ENCODE results near the gene SELENOS.
A peak's percentile ranks its signal among the peaks of the same experiment; 100 is the strongest.

SELENOS gene, protein sequence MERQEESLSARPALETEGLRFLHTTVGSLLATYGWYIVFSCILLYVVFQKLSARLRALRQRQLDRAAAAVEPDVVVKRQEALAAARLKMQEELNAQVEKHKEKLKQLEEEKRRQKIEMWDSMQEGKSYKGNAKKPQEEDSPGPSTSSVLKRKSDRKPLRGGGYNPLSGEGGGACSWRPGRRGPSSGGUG

DNA sequence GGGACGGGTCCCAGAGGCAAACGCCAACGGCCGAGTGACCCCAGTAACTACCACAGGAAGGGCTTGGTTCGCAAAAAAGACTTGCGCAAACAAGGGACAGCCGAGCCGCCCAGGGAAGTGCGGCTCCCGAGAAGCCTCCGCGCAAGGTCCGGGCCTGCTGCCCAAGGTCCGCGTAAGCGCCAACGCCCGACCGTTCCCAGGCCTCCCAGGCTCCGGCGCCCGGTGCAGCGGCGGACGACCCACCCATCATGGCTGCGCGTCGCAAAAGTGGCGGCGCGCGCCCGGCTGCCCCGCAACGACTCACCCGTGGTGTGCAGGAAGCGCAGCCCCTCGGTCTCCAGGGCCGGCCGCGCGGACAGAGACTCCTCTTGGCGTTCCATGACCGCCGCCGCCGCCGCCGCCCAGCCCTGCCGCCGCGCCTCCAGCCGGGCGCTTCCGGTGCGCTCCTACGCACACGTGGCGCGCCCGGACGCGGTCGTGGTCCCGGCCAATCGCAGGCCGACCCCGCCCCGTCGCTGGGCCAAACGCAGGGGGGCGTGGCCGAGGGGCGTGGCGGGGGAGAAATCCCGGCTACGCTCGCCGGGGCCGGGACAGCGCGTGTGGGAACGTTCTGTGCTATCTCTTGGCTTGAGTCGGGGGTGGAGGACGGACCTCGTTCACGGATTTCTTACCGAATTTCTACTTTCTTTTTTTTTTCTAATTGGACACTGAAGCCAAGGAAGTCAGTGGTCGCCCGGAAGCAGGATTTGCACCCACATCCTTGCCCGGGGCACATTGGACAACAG lies at the start of gene SELENOS:
SELENOS (minus strand) TSS at position 448 of the 785 bp plus-strand sequence; CDS start at position 380, 68 bp downstream.
- DNase-seq, result peak; percentile 89

DNA sequence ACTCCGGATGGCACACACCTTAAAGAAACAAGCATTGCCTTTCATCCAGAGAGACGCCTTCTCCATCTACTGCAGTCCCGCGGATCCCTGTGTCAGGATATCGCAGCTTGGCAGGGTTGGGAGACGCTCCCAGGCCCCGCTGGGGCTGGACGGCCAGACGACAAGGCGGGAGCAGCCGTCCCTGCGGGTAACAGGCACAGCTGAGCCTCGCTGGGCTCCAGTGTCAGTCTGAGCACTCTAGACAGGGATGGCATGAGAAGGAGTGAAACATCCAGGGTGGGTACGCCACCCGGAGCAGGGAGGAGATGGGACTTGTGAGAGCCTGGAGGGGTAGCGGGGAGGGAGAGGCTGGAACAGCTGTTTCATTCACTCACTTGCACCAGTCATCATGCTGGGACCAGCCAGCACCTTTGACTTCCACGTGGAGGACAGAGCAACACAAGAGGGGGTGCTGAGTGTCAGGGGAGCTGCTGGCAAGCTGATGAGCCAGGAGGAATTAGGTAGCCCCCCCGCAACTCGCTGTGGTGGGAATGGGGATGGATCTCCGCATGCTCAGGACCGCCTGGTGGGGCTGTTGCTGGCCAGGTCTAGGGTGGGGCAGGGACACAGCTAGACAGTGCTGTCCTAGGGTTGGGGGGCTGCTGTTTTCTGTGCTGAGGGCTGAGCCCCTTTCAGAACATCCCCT lies 49.3 kb upstream of the SELENOS start:
- no peak for DNase-seq

DNA sequence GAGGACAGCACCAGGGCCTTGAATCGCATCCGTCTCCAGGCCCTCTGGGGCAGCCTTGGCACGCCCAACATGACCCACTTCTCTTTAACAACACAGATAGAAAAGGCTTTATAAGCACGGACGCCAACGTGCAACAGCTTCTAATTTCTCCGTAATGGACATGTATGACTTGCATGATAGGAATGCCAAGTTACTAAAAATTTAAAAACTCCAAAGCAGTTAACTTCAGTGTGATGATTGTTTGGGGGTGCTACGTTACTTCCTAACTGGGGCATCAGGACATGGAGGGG lies 48.7 kb upstream of the SELENOS start:
- DNase-seq, result no peak

DNA sequence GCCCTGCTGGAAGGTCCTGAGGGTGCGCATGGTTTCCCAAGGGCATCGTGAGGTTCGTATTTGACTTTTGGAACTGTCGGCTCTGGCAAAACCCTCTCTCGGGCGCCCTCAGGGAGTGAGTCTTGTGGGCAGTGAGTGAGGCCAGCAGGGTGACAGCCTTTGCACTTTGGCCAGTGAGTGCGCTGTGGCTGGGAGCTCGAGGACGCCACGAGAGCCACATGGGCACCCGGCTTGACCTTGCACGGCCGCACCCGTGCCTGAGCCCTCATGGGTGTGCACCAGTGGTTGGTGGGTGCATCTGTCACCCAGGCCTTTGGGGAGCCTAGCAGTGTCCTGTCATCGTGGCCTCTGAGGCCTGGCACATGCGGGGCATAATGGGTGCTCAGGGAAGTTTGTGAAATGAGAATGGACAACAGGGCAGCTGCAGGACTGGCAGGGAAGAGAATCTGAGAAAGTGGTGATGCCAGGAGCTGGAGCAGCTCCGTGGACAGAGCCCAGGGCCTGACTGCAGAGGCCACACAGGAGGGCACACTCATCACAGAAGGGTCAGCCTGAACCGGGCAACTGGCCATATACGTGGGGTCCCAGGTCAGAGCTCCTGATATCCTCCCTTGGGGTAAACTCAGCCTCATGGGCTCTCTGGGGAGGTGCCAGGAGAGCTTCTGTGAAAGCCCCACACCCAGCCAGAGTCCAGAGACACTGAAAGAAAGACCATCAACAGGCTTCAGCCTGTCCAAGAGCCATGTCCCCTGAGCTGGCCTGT lies 48.2 kb upstream of the SELENOS start:
- no peak for DNase-seq

DNA sequence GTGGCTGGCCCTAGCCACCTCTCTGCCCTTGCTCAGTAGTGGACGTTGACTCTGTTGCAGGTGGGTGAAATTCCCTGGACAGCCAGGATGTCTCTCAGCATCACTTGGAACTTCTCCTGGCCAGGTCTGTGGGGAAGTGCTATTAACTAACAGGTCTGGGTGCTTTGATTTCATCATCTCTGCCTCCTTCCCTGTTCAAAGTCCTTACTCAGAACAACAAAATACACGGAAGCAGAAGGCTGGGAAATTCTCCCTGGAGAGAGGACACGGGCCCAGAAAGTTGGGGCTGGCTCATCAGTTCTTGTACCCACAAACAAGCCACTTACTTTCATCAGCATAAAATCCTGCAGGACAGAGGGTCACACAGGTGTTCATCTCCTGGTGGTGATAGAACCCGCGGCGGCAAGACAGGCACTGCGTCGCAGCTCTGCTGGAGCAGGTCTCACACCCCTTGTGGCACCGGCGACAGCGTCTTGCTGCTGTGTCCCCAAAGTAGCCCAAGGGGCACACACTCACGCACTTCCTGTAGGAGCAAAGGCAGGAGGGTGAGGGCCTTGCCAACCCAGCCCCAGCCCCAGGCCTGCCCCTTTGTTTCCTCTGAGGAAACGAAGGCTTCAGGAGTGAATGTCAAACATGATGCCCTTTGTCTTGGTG lies 47.4 kb upstream of the SELENOS start:
- no peak for DNase-seq

DNA sequence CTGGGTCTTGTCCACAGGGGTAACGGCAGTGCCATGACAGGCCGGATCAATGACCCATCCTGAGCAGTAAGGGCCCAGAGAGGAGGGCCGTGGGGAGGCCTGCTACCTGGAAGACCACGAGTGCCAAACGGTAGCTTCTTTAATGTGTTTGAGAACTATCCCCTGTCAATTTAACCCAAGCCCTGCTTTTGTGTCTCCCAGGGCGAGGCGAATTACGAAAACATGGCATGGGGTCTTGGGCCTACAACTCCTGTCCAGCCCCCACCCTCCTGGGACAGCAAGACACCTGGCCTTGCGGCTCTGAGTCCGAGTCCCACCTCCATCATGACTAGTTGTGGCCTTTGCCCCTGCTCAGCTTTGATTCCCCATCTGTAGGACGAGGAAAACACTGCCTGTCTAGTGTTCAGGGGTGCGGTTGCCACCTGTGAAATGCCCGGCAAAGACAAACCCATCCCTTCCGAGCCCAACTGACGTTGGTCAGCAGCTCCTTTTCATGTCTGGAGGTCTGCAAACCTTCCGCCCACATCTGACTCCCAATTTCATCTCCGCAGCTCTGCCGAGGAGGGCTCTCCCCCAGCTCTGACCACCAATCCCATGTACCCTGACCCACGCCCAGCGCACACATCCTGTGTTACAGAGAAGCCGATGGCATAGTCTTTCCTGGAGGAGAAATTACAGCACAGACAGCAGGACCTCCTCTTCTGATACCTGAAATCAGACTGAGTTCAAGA lies 46.7 kb upstream of the SELENOS start:
- DNase-seq, result no peak

DNA sequence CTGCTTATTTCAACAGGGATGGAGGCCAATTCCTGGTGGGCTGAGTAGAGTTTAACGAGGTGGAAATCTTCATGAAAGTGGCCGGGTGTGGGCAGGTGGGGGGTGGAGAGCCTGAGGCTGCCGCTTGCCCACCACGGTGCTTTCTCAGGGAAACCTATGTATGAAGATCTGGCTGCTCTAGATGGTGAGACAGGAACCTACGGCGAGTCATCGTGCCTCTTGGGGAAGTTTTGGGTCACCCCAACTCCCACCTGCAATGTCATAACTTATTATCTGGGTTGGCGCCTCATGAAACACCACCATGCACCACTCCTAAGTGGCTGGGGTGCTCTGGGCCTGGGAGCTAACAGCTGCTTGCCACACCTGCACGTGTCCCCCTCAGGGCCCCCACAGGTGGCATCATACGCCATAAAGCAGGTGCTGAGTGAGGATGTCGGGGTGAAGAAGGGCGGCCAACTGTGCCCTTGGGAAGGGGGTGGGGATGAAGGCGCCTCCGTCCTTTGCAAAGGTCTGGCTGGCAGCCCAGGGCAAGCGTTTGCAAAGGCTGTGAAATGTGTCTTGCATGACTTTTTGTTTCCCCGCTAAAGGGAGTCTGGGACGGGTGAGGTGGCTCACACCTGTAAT lies 45.7 kb upstream of the SELENOS start:
- no peak for DNase-seq

DNA sequence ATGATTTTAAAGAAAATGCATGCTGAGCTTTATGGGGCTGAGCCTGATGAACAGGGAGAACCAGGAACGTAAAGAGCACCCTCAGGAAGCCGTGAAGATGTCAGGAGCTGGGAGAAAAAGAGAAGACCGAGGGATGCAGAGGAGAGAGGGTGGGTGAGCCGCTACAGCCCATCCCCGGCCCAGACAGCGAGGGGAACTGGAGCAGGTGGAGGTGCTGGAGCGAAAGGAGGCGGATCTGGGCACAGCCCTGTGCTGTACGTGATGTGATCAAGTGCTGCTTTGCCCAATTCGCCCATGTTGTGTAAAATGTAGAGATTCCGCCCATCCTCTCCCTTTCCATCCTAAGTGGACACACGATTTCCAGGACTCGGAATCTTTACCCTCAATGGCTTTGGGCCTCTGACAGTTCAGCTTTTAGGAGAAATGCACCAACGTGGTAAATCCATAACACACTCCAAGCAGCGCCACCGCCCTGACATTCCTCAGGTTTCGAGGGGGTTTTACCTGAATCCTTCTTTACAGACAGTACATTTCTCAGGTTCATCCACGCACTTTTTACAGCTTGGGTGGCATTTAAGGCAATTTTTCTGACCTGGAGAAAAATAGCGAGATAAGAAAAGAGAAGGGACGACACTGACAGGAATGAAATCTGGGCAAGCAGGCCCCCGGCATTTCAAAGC lies 44.9 kb upstream of the SELENOS start:
- no peak for DNase-seq

DNA sequence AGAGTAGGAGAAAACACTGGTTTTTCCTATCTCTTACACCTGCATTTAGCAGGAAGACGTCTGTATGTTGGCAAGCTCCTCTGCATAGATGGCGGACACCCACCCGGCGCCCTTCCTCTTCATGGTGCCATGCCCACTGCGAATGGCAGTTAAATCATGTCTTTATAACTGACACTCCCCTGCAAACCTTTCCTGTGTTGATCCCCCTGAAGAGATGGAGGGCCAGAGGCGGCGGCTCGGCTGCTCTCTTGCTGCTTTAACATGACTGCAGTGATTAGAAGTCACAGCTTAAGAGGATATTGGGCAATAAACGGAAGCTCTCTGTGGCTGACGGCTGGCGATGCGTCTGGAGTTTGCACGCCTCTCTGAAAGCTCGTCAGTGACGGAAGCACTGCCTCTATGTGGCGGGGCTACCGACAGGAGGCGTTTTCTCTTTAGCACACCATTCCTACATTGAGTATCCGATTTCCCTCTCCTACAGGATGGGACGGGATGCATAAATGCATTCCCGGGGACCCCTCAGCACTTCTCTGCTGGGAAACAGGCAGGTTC lies 43.3 kb upstream of the SELENOS start:
- peak; percentile 79 for DNase-seq

DNA sequence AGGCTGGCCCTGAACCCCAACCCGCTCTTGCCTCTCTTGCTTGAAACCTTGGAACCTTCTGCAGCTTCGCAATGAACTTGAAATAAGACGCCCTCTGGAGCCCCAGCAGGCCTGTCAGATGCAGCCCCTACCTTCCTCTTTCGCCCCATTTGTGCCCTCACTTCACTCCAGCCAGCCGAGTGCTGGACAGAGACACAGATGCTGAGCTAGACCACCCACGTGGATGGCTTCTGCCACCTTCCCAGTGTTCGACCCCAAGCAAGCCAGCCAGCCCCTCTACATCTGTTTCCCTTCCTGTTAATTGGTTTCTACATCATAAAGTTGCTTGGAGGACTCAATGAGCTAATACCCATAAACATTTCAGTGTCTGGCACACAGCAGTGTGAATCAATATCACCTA lies 41.6 kb upstream of the SELENOS start:
- no peak for DNase-seq

DNA sequence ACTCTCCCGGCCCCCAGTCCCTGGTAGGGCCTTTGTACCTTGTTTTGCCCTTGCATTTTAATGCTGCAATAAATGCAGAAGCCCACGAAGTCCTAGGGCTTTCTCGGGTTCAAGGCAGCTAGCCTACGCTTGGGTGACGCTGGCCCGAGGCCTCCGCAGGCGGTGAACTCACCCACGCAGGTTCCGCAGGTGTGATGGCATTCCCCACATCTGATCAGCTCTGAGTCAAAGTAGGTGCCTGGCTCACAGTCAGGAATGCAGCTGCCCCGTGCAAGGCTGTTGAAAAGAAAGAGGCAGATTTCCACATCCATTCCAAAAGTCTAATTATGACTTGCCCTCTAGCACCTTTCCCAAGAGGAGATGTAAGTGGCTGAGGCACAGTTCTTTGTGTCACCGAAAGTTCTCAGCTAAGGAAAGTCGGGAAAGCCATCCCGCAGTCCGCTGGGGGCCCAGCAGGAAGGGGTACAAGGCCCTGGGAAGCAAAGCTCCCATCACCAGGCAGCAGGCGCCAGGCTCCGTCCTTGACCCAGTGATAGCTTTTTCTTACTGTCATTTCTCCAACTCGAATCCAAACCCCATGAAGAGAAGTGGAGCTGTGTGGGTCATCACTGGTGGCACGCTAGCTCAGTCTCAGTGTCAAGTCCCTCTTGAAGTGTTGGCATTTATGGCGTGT lies 41.0 kb upstream of the SELENOS start:
- DNase-seq, result no peak

DNA sequence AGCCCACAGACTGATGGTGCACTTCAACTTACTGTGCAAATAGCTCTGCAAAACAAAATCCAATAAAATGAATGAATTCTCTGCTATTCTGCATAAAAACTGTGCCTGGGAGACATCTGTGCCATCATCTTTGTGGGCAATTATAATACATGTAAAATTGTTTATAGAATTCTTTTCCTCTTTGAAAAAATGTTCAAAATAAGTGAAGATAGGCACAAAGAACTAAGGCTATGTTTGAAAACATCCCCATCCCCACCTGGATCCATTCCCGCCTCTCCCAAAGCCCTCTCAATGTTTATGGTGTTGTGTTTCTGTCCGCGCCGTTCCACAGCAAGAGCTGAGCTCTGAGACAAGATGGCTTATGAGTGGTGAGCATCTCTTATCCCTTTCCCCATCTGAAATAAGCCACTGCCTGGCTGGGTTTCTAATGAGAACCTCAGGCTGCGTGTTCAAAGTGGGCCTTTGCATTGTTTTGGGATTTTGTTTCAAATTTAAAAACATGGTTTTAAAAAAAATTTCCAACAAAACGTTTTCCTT lies 40.1 kb upstream of the SELENOS start:
- DNase-seq, result no peak

DNA sequence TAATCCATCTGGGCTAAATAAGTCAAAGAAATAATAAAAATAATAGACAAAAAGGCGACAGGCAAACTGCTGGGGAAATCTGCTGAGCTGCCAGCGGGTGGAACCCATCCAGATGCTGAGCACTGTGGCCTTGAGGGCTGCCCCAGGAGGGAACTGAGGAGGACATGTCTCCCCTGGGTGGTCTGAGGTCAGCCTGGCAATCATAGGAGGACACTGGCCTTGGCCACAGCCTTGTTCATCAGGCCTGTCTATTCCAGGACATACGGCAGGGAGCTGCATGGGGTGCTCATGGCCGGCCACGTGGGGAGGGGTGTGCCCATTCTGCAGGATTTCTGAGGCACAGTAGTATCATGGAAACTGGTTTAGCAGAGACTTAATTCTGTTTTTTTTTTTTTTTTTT lies 39.2 kb upstream of the SELENOS start:
- DNase-seq, result no peak

DNA sequence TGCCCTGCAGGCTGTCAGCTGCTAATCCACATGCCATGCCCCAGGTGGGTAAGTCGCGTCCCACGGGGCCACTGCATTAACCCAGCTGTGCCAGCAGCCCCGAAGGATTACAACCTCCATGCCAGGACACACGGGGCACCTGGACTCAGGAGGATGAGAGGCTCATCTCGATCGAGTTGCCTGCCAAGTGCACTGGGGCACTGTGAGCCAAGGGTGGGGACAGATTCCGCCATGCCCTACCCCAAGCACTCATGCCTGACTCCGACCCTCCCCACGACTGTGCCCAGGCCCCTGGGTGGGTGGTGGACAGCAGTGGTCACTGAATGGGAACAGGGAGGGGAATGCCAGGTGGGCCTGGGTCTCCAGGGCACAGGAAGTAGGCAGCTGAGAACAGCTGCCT lies 38.5 kb upstream of the SELENOS start:
- DNase-seq, result no peak

DNA sequence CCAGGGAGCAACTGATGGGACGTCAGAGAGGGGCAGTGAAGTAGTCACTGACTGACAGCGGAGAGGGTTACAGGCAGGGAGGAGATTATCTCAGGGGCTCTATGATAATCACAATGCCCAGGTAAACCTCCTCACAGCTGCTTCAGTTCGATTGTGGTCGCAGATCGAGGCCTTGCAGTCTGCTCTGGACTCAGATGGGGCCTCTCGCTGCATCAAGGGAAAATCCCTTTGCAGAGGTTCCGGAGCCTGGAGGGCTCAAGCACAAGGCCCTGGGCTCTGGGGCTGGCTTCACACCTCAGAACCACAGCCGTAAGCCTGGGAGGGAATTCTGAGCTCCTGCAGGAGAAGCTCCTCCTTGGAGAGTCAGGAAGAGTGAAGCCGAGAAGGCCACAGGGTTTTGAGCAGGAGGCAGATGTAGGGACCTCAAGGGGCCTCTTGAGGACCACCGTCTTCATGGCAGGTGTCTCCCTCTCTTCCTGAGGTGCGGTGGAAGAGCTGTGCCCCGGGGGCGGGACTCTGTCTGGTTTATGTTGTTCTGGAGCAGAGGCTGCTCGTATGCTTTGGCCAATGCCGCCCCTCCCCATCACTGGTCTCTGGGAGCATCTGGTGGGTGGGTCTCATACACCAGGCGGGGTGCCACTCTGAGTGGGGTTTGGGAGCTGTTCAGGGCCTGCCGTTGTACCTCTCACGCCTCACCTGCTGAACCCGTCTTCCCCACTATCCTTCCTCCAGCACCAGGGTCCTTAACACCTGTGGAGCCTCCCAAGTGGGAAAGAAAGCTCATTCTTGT lies 37.2 kb upstream of the SELENOS start:
- no peak for DNase-seq

DNA sequence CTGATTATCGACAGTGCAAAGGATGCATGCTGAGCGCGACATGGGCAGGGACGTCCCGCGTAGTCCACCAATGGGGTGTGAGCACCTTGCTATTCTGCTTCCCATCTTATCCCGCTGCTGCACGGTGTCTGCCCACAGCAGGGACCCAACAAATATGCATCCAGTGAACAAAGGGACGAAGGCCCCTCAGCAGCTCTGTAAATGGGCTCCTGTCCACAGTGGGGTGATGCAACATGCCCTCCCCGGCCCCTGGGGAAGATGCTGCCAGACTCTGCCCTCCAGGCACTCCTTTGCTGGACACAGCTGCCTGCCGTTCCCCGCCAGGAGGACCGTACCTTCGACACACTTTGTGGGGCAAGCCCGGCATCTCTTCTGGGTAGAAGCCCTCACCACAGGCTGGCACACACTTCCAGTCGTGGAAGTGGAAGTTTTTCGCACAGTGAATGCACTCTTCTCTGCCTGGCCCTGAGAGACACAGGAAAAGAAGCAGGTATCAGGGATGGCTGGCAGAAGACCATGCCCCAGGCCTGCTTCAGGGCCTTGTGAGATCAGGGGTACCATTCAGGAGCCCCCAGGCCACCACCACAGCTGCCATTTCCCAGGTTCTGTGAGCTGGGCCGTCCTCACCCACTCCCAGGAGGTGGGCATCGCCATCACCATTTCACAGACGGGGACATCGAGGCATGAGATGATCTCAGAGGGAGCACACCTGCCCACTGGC lies 35.9 kb upstream of the SELENOS start:
- DNase-seq, result no peak

DNA sequence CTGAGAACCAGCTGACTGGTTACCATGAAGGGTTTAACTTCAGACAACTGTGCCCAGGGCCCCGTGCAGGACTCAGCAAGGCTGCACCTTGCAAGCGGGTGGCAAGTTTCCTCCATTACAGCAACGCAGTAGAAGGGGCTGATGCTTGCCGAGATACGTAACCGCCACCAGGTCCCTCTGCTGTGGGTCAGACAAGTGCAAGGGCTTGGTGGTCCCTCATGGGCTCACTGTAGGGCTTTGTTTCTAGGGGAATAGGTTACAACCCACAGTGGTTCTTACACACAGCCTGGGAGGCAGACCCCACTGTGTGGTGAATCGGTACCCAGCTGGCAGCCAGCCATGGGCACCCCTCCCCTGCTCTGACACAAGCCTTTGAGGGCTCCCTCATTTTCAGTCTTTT lies 33.2 kb upstream of the SELENOS start:
- no peak for DNase-seq

DNA sequence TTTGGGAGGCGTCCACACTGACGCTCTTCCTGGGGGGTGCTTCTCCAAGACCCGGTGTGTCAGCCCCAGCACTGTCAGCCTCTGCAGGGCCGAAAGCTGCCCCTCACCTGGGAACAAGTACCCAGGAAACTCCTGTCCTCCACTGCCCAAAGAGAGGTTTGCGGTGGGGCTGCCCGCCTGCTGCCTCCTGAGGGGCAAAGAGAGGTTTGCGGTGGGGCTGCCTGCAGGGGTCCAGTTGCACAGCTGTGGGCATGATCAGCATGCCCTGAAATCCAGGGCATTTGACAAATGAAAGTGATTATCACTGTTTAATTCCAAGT lies 32.8 kb upstream of the SELENOS start:
- DNase-seq, result no peak

All from HCEC 1CT (cell line).